Motor neuron (in vitro differentiated cells): ENCODE results near the gene AKT1. TPM values are rescaled to one million over a fixed set of nuclear protein-coding genes. Genes with fewer than 3 reads are reported as not detected.

Experiments
- ATAC-seq, 8 experiments: fragments of 200-7000 bp; cut with Tn5 transposase; replicated peaks in 6 of 8; 2 replicates each; pipeline ENCODE4 v1.8.0; 2021; ENCODE audit warnings: mild to moderate bottlenecking in 8 of 8, moderate library complexity in 8 of 8
- H3K27ac ChIP-seq, 2 donors: fragments of 250-450 bp; sonication (Bioruptor Pico); 2 replicates each; pipeline ENCODE4 v1.9.0; 2021; ENCODE audit warnings: antibody characterized with exemption in 2 of 2, mild to moderate bottlenecking in 2 of 2, moderate library complexity in 1 of 2
- H3K4me1 ChIP-seq, 2 donors: fragments of 250-450 bp; sonication (Bioruptor Pico); replicated peaks in 1 of 2; 2 replicates each; pipeline ENCODE4 v1.6.1; 2021; ENCODE audit warnings: antibody characterized with exemption in 2 of 2, mild to moderate bottlenecking in 2 of 2, moderate library complexity in 1 of 2
- H3K4me3 ChIP-seq, 5 donors: fragments of 250-450 bp; sonication (Bioruptor Pico); 2 replicates each; pipeline ENCODE4 v1.9.0; 2021; ENCODE audit warnings: antibody characterized with exemption in 5 of 5, mild to moderate bottlenecking in 5 of 5, moderate library complexity in 4 of 5
- WGBS, 10 experiments: fragments of 450-650 bp; shearing (Covaris generic); methylation state at CpG; one replicate each; pipeline ENCODE4 v1.0.0; 2022; 5-methylcytosine and 5-hydroxymethylcytosine counted together
- in situ Hi-C, 9 experiments: fragments of 400-800 bp; cut with MboI; loops; one replicate each; pipeline ENCODE4 v1.15.0; 2021; ENCODE audit warnings: low sequenced_read_pairs in 9 of 9, low pct_unique_long_range_greater_than_20kb in 2 of 9; ENCODE audit not compliant: unreplicated experiment in 9 of 9
- total RNA-seq, 8 experiments: library from RNA; unstranded; fragments of 300-600 nt; gene quantifications; 2 replicates each; pipeline versions ENCODE4 v1.2.3 to v1.2.4, GENCODE V29; 2022

AKT1 gene
- total RNA-seq, 8 experiments from 2014 or later = 55.9 to 120 (median 96.6) TPM

DNA sequence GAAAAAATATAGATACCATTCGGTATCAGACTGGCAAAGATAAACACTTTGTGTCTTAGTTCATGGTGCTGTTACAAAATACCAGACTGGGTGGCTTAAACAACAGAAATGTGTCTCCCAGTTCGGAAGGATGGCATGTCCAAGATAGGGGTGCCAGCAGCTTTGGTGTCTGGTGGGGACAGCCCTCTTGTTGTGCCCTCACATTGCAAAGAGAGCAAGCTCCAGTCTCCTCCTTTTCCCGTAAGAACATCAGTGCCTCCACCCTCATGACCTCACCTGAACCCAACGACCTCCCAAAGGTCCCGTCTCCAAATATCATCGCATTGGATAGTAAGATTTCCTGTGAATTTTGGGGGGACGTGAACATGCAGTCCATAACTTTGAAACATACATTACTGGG is 17.7 kb upstream of the AKT1 start:
- no peak overlapping the region for H3K4me3 ChIP-seq
- in situ Hi-C loops = no loop called here
- H3K4me1 ChIP-seq = peaks cover 13 to 22% of the 10 kb centered on the region in 2 donors
- 42 to 100% (median 83%) methylated on average over 1 to 7 of the region's 7 CpGs; no CpG with 5 or more reads in 1 of the 10 experiments for WGBS, 10 experiments
- no peak for ATAC-seq
- no peak overlapping the region for H3K27ac ChIP-seq

DNA sequence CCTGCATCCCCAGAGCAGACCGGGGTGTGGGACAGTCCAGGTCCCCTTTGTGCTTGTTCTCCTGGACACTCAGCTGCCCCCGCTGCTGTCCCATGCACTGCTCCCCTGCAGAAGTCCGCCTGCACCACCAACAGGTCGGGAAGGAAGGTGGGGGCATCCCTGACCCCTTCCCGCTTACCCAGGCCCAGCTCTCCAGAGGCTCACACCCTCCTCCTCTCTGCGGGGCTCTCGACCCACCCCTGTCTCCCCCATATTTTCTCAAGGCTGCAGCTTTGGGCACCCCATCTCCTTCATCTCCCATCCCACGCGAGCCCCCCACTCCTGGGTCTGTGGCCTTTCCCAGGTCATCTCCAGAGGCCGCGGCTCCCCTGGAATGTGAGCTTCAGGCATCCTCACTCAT is 14.8 kb upstream of the AKT1 start:
- Histone ChIP-seq H3K4me1 (peaks cover 7 to 19% of the 10 kb centered on the region in 2 donors), H3K4me3 (no peak overlapping the region), H3K27ac (no peak overlapping the region)
- in situ Hi-C loops = no loop called here
- WGBS, 10 experiments = 100% methylated on average over 1 of the region's 11 CpGs; no CpG with 5 or more reads in 9 of the 10 experiments
- no peak for ATAC-seq

DNA sequence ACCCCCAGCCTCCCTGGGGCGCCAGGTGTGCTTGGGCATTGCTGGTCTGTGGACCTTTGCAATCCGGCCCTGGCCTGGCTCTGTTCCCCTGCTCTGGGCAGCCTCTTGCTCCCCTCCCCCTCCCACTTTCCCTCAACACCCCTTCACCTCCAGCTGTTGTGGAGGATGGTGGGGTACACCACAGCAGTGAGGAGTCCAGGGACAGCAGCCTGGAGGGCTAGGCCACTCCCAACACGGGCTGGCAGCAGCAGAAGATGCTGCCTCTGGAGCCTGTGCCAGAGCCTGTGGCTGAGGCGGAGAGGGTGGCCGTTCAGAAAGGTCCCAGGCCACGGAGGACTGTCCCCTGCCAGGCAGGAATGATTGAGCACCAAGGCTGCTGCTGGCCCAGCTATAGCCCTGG is 12.9 kb upstream of the AKT1 start:
- H3K4me3 ChIP-seq = no peak overlapping the region
- in situ Hi-C loops = no loop called here
- H3K27ac ChIP-seq = no peak overlapping the region
- peaks cover 0 to 7% of the 10 kb centered on the region in 2 donors for H3K4me1 ChIP-seq
- 25% methylated on average over 1 of the region's 6 CpGs; no CpG with 5 or more reads in 9 of the 10 experiments for WGBS, 10 experiments
- ATAC-seq = no peak

DNA sequence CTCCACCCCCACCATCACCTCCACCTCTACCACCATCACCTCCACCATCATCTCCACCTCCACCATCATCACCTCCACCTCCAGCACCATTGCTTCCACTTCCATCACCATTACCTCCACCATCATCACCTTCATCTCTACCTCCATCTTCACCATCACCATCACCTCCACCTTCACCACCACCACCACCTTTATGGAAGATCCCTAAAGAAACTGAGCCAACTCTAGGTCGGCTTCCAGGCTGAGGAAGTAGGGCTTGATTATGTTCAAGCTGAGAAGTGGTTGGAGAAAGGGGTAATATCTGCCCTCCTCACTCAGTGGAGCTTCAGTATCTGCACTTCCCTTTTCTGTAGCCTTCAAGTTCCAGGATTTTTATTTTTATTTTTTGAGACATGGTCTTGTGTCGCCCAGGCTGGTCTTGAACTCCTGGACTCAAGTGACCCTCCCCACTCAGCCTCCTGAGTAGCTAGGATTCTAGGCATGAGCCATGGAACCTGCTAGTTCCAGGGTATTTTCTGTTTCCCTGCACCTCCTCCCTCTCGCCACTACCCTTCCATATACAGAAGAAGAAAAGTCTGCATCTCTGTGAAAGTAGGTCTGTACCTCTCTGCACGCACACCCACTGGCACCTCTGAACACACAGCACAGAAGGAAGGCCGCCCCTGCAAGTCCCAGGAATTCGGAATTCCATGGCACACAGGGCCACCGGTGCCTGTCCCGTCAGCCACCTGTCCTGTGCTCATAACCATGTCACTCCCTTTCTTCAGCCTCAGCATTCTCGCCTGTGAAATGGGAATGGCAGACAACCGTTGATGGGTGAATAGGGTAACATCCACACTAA is 11.3 kb upstream of the AKT1 start:
- Histone ChIP-seq H3K4me3 (no peak overlapping the region), H3K27ac (no peak overlapping the region), H3K4me1 (peaks cover 1 to 9% of the 10 kb centered on the region in 2 donors)
- in situ Hi-C loops = no loop called here
- WGBS, 10 experiments = 40 to 100% (median 90%) methylated on average over 1 to 8 of the region's 10 CpGs; no CpG with 5 or more reads in 1 of the 10 experiments
- ATAC-seq = no peak

DNA sequence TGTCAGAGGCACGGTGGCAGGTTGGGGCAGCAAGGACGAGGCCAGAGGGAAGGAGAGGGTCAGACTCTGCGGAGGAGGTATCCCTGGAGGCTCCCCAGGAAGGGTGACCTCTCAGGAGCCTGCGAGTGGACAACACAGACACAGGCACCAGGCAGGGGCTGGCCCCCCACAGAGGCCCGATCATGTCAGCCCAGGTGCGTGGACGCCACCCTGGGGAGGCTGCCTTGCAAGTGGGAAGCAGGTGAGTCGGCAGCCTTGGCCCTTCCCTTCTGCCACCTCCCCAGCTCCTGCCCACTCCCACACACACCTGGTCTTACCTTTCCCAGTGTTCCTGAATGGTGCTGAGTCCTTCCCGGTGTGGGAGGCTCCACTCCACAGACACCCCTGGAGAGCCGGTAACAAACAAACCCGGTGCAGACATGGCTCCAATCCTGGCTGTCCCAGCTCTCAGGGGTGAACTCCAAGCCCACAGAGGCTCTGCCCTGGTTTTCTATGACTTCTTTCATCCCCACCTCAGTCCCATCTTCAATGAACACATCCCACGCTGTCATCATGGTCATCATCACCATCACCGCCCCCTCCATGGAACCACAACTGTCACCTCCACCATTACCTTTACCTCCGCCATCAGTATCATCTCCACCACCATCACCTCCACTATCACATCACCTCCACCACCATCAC is 10.5 kb upstream of the AKT1 start:
- peaks cover 7 to 15% of the 10 kb centered on the region in 2 donors for H3K4me1 ChIP-seq
- no peak for ATAC-seq
- WGBS, 10 experiments = 40 to 90% (median 72%) methylated on average over 1 to 8 of the region's 14 CpGs; no CpG with 5 or more reads in 3 of the 10 experiments
- no peak overlapping the region for H3K4me3 ChIP-seq
- in situ Hi-C loops = no loop called here
- H3K27ac ChIP-seq = no peak overlapping the region

DNA sequence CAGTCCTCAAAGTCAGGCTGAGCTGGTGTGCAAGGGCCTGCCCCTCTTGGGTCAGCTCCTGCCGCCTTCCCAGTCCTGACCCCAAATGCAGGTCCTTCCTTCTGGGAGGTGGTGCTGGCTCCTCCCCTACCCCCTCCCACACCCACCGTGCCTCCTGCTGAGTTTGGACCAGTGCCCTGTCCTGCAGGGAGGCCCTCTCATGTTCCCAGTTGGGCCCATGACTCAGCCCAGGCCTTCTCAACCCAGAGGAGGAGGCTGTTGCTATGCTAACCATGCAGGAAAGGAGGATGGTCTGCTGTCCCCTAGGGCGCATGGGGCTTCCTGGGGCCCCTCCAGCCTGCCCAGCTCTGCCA is 9.8 kb upstream of the AKT1 start:
- in situ Hi-C loops = no loop called here
- Histone ChIP-seq H3K27ac (no peak overlapping the region), H3K4me1 (peaks cover 7 to 15% of the 10 kb centered on the region in 2 donors), H3K4me3 (no peak overlapping the region)
- 37 to 60% methylated on average over 1 to 3 of the region's 3 CpGs; no CpG with 5 or more reads in 8 of the 10 experiments for WGBS, 10 experiments
- peak in 6 of 8 experiments; percentile 9 to 65 (median 44) for ATAC-seq

DNA sequence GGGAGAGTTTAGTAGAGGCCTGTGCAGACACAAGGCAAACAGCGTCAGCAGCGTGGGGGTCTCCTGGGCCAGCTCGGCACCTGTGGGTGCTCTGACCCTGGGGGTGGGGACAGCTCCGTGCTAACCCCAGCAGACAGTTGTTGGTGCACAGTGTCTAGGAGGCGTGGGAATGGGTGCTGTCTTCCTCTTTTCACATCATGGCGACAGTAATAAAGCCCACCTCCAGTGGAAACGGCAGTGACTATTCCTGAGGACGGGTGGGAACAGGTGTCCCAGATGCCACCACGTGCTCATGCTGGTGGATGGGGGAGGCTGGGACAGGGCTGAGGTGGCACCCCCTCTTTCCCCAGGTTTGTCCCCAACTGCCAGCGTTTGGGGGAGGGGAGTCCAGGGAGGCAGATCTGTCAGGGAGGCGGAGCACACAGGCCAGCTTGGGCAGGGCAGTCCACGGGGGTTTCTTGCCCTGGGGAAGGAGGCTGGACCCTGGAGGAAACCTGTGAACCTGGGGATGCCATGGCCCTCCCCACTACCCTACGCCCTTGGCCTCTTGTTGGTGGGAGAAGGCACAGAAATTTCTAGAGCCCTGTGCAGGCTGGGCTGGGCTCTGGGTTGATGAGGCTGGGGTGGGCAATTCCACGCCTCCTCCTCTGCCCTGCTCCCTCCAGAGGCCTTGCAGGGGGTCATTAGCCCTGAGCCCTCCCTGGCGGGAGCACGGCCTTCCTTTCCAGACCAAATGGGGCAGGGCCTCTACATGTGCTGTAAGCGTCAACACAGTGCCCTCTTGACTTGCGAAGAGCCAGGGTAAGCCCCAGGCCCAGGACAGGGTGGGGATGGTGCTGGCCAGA is 9.2 kb upstream of the AKT1 start:
- Histone ChIP-seq H3K4me3 (no peak overlapping the region), H3K4me1 (peaks cover 11 to 19% of the 10 kb centered on the region in 2 donors), H3K27ac (no peak overlapping the region)
- ATAC-seq = no peak
- WGBS, 10 experiments = 50 to 85% (median 67%) methylated on average over 2 to 8 of the region's 18 CpGs; no CpG with 5 or more reads in 5 of the 10 experiments
- in situ Hi-C loops = no loop called here

DNA sequence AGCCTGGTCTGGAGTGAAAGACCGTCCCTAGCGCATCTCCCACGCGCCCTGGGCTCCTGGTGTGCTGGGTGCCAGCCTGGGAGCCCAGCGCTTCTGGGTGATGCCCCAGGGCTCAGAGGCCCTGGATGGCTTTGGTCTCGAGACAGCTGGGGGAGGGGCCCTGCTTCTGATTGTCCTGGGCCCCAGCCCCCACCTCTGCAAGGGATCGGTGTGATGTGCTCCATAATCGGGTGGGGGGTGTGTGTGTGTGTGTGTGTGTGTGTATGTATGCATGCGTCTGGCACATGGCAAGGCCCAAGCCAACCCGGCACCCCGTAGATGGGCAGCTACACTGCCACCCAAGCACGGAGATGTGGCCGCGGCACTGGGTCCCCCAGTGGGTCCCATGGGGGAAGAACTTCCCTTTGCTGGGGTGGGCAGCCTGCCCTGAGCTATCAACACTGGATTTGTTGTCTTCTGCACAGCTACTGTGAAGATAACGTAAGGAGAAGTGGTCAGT is 8.4 kb upstream of the AKT1 start:
- H3K27ac ChIP-seq = no peak overlapping the region
- in situ Hi-C loops = no loop called here
- WGBS, 10 experiments = 76 to 100% (median 96%) methylated on average over 1 to 5 of the region's 15 CpGs; no CpG with 5 or more reads in 5 of the 10 experiments
- no peak for ATAC-seq
- peaks cover 13 to 25% of the 10 kb centered on the region in 2 donors for H3K4me1 ChIP-seq
- no peak overlapping the region for H3K4me3 ChIP-seq

DNA sequence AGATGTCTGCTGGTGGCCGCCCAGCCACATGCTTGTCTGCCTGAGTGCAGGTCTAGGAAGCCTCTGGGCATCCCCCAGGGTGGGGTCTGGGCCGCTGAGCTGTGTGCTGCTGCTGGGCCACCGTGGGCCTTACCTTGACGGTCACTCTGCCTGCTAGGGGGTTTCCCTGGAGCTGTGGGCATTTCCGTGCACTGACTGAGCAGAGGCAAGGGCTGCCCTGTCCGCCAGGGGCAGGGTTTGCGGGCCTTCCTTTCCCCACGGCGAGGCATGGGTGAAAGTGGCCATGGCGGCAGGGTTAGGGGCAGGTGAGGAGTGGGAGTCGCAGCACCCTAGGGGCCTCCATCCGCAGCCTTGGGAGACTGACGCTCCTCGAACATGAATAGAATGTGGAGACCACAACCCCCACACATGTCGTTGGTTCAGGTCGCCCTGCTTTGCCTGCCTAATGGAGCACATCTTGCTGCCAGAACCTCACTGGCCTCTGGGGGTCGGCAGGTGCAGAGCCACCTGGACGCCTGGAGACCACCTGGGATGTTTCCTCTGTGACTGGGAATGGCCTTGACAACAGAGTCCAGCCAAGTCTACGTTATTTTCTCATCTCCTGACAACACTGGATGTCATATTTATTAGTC is 7.8 kb upstream of the AKT1 start:
- no peak for ATAC-seq
- in situ Hi-C loops = no loop called here
- H3K4me1 ChIP-seq = peaks cover 13 to 25% of the 10 kb centered on the region in 2 donors
- H3K4me3 ChIP-seq = no peak overlapping the region
- 40 to 73% (median 62%) methylated on average over 1 to 4 of the region's 19 CpGs; no CpG with 5 or more reads in 4 of the 10 experiments for WGBS, 10 experiments
- H3K27ac ChIP-seq = no peak overlapping the region

DNA sequence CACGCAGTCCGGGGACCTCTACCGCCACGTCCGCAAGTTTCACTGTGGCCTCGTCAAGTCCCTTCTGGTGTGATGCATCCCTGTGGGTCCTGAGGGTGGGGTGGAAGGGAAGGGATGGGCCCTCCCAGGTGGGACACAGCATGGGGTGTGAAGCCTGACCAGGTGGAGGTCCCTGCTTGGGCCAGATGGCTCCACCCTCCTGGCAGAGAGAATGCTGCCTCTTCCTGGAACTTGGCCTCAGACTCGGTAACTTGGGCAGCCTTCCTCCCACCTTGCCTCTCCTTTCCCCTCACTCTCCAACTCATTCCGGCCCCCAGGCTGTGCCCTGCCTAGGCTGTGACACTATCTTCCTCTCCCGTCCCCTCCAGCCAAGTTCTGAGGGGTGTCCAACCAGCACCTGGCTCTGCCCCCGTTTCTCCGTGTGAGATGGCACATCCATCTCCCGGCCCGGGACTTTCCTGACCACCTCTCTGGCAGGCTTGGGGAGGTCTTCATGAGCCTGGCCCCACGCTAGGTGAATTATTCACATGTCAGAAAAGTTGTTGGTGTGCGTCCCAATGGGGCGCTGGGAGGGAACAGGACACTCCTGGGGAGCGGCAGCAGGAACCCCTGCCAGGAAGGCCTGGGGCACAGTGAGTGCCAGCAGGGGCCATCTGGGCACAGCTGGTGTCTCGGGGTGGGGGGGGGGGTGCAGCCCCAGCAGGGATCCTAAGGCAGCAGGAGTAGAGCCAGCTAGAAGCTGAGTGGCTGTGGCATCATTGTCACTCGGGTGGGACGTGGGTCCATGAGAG is 7.0 kb upstream of the AKT1 start:
- no peak overlapping the region for H3K27ac ChIP-seq
- peaks cover 13 to 30% of the 10 kb centered on the region in 2 donors for H3K4me1 ChIP-seq
- in situ Hi-C loops = no loop called here
- no peak for ATAC-seq
- WGBS, 10 experiments = 50 to 100% (median 90%) methylated on average over 1 to 6 of the region's 20 CpGs; no CpG with 5 or more reads in 4 of the 10 experiments
- no peak overlapping the region for H3K4me3 ChIP-seq

DNA sequence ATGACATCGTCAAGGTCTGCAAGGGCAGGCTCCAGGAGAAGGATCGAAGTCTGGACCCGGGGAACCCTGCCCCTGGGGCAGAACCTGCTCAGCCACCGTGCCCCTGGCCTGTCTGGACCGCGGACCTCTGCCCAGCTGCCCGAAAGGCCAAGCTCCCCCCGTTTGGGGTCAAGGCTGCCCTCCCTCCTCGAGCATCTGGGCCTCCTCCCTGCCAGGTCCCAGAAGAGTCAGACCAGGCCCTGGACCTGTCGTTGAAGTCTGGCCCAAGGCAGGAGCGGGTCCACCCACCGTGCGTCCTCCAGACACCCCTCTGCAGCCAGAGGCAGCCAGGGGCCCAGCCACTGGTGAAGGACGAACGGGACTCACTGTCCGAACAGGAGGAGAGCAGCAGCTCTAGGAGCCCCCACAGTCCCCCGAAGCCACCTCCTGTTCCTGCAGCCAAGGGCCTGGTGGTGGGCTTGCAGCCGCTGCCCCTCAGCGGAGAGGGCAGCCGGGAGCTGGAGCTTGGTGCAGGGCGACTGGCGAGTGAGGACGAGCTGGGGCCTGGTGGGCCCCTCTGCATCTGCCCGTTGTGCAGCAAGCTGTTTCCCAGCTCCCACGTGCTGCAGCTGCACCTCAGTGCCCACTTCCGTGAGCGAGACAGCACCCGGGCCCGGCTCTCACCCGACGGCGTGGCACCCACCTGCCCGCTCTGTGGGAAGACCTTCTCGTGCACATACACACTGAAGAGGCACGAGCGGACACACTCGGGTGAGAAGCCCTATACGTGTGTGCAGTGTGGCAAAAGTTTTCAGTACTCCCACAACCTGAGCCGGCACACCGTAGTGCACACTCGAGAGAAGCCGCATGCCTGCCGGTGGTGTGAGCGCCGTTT is 6.2 kb upstream of the AKT1 start:
- no peak overlapping the region for H3K27ac ChIP-seq
- peak overlapping the region; percentile 35 to 45 (median 37) for H3K4me3 ChIP-seq
- WGBS, 10 experiments = 10 to 90% (median 74%) methylated on average over 1 to 14 of the region's 45 CpGs; no CpG with 5 or more reads in 4 of the 10 experiments
- no peak for ATAC-seq
- H3K4me1 ChIP-seq = peaks cover 13 to 38% of the 10 kb centered on the region in 2 donors
- in situ Hi-C loops = no loop called here
